Measurements from ENCODE around the gene BDH1. TPM values are rescaled to one million over a fixed set of nuclear protein-coding genes. Genes with fewer than 3 reads are reported as not detected.

BDH1 gene
- total and polyA plus RNA-seq, 2 of the 13 experiments (the other 11 are each of a cell fraction or from before 2014, with no cell fraction given), result 21.2 to 71.9 TPM

- peak; percentile 71 for DNase-seq (ENCODE audit: low spot score)
- Histone ChIP-seq H3K36me3 (replicated peaks in 1 of 2; ENCODE audit: control insufficient read depth in 1 of 2, insufficient read depth in 2 of 2, low read length in 2 of 2) (no peaks in the 10 kb centered on the region), H2AFZ (ENCODE audit: low read length) (no peak overlapping the region), H3K9ac (ENCODE audit: insufficient read depth, low read depth, low read length) (no peak overlapping the region), H3K79me2 (ENCODE audit: insufficient read depth, low read length) (no peaks in the 10 kb centered on the region), H3K27ac (ENCODE audit: extremely low read length, insufficient read depth, low read length) (peak overlapping the region; percentile 68), H3K9me3 (ENCODE audit: low read length) (no peaks in the 10 kb centered on the region), H4K20me1 (ENCODE audit: insufficient read depth, low read length) (no peaks in the 10 kb centered on the region), H3K4me3 (replicated peaks in 1 of 3; ENCODE audit: insufficient read depth in 1 of 3, low read depth in 2 of 3, low read length in 3 of 3) (no peak overlapping the region; a peak in 1 of 6 replicates), H3K4me2 (ENCODE audit: low read depth, low read length) (peak overlapping the region; percentile 52), H3K27me3 (ENCODE audit: control insufficient read depth in 1 of 2, insufficient read depth in 2 of 2, low read length in 2 of 2) (no peaks in the 10 kb centered on the region), H3K4me1 (ENCODE audit: insufficient read depth, low read length) (peaks cover 73% of the 10 kb centered on the region)
- in situ Hi-C loops (cut with HindIII; ENCODE audit: extremely low pct_ligation_motif_present, low pct_unique_long_range_greater_than_20kb), result no loop called here
- ATAC-seq, result peak; percentile 53
- BruUV-seq (replicated peaks), result no TSS peak
- intact Hi-C loops (cut with micrococcal nuclease; ENCODE audit: unreplicated experiment), result no loop called here
- CTCF ChIA-PET (ENCODE audit: low intra/inter-chr PET ratio, low total read pairs), result no interaction called here
- peak; percentile 87 for FAIRE-seq
- WGBS (ENCODE audit: low lambda C conversion rate), result 10% methylated on average over 4 of the region's 4 CpGs
- POLR2A ChIA-PET, result interaction anchor here (0.7 to 1.3 kb wide), 3 partner anchors 10 to 25 kb away, joined by 3 to 10 read pairs (median 3); no protein-coding TSS in a partner anchor
- no peak for TF ChIP-seq SMAD3 (CRISPR knock-in tag; IDR thresholded peaks at IDR 0.05)
- peak; percentile 60; the same call in 1 of the 2 replicates for TF ChIP-seq IKZF5 (CRISPR knock-in tag; IDR thresholded peaks at IDR 0.05)
- TF ChIP-seq MED8 (CRISPR knock-in tag; IDR thresholded peaks at IDR 0.05; ENCODE audit: insufficient replicate concordance), result no peak
- TF ChIP-seq BCL6 (CRISPR knock-in tag; IDR thresholded peaks at IDR 0.05), result peak; percentile 57
- no peak for TF ChIP-seq ZNF512 (CRISPR knock-in tag; IDR thresholded peaks at IDR 0.05)
- TF ChIP-seq EZH2 (conservative IDR thresholded peaks at IDR 0.05; ENCODE audit: low read depth, low read length), result no peak
- TF ChIP-seq ZNF788 (CRISPR knock-in tag; IDR thresholded peaks at IDR 0.05; ENCODE audit: borderline replicate concordance), result no peak
- TF ChIP-seq ZUFSP (CRISPR knock-in tag; IDR thresholded peaks at IDR 0.05; ENCODE audit: borderline replicate concordance), result no peak
- no peak for TF ChIP-seq ZNF550 (CRISPR knock-in tag; IDR thresholded peaks at IDR 0.05; ENCODE audit: borderline replicate concordance)
- TF ChIP-seq PAXIP1 (CRISPR knock-in tag; conservative IDR thresholded peaks at IDR 0.05), result peak; percentile 87
- no peak for TF ChIP-seq ZNF776 (CRISPR knock-in tag; IDR thresholded peaks at IDR 0.05)
- peak; percentile 67 for TF ChIP-seq TBX2 (CRISPR knock-in tag; IDR thresholded peaks at IDR 0.05; ENCODE audit: borderline replicate concordance)
- TF ChIP-seq ZNF850 (CRISPR knock-in tag; conservative IDR thresholded peaks at IDR 0.05), result no peak
- TF ChIP-seq NCOA5 (CRISPR knock-in tag; IDR thresholded peaks at IDR 0.05), result no peak
- no peak for TF ChIP-seq DNMT1 (CRISPR knock-in tag; IDR thresholded peaks at IDR 0.05)
- no peak for TF ChIP-seq KLF12 (CRISPR knock-in tag; IDR thresholded peaks at IDR 0.05; ENCODE audit: borderline replicate concordance)
- no peak for TF ChIP-seq MEIS1 (CRISPR knock-in tag; IDR thresholded peaks at IDR 0.05; ENCODE audit: borderline replicate concordance)
- TF ChIP-seq DNMT3B (CRISPR knock-in tag; conservative IDR thresholded peaks at IDR 0.05), result no peak
Measured at GRCh38 chr3:197597335-197597734, 41.6 kb upstream of the BDH1 start.
